Type B pancreatic cell (in vitro differentiated cells): ENCODE data around the gene NFE2L1. TPM values are rescaled to one million over a fixed set of nuclear protein-coding genes. Genes with fewer than 3 reads are reported as not detected.

Experiments used
- DNase-seq: peaks from one replicate; pipeline ENCODE4 v3.0.0; 2021; ENCODE audit warnings: mixed read lengths; ENCODE audit not compliant: unreplicated experiment; ENCODE audit errors: extremely low spot score
- H3K27ac Mint-ChIP-seq: 2 replicates; pipeline ENCODE4 v1.8.0; 2021; ENCODE audit warnings: mild to moderate bottlenecking, mixed read lengths
- H3K27me3 Mint-ChIP-seq: 2 replicates; pipeline ENCODE4 v1.8.0; 2021; ENCODE audit warnings: mixed read lengths
- H3K36me3 Mint-ChIP-seq: 2 replicates; pipeline ENCODE4 v1.8.0; 2021; ENCODE audit warnings: mixed read lengths
- H3K4me1 Mint-ChIP-seq: one replicate; pipeline ENCODE4 v1.8.0; 2021; ENCODE audit warnings: mixed read lengths; ENCODE audit not compliant: unreplicated experiment
- H3K4me3 Mint-ChIP-seq: 2 replicates; pipeline ENCODE4 v1.8.0; 2021; ENCODE audit warnings: mild to moderate bottlenecking, mixed read lengths
- H3K9me3 Mint-ChIP-seq: 2 replicates; pipeline ENCODE4 v1.8.0; 2021; ENCODE audit warnings: mixed read lengths
- total RNA-seq: library from RNA; stranded (reverse); gene quantifications from 2 replicates; pipeline ENCODE4 v1.2.1, GENCODE V29; 2021; ENCODE audit warnings: low replicate concordance
- TF ChIP-seq, protein P1 (sequence below): fragments of 200-600 bp; sonication (generic); conservative IDR thresholded peaks from 2 replicates; pipeline ENCODE4 v1.5.0; 2021; ENCODE audit warnings: antibody characterized with exemption, mild to moderate bottlenecking

The NFE2L1 gene
- total RNA-seq, 1 donor from 2014 or later = 99.1 TPM

DNA sequence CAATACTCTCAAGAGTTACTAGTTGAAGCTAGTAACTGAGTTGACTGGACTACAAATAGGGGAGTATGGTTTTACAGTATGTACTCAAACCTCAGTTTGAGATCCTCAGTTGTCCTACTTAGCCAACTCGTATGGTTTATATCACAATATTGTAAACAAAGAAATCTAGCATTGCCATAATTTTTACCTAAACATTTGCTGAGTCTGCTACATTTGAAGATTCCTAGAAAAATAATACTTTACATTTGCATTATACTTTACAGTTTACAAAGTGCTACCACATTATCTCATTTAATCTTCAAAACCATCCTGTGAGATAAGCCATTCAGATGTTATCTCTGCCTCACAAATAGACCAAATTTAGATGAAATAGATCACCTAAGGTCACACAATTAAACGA, 36.8 kb downstream of the NFE2L1 start:
- TF ChIP-seq, protein P1, sequence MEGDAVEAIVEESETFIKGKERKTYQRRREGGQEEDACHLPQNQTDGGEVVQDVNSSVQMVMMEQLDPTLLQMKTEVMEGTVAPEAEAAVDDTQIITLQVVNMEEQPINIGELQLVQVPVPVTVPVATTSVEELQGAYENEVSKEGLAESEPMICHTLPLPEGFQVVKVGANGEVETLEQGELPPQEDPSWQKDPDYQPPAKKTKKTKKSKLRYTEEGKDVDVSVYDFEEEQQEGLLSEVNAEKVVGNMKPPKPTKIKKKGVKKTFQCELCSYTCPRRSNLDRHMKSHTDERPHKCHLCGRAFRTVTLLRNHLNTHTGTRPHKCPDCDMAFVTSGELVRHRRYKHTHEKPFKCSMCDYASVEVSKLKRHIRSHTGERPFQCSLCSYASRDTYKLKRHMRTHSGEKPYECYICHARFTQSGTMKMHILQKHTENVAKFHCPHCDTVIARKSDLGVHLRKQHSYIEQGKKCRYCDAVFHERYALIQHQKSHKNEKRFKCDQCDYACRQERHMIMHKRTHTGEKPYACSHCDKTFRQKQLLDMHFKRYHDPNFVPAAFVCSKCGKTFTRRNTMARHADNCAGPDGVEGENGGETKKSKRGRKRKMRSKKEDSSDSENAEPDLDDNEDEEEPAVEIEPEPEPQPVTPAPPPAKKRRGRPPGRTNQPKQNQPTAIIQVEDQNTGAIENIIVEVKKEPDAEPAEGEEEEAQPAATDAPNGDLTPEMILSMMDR = no peak
- Mint-ChIP-seq H3K36me3 (peaks cover 4% of the 10 kb centered on the region), H3K4me1 (peaks cover 14% of the 10 kb centered on the region), H3K27me3 (no peaks in the 10 kb centered on the region), H3K27ac (no peak overlapping the region), H3K9me3 (no peaks in the 10 kb centered on the region), H3K4me3 (no peak overlapping the region)
- no peak for DNase-seq

DNA sequence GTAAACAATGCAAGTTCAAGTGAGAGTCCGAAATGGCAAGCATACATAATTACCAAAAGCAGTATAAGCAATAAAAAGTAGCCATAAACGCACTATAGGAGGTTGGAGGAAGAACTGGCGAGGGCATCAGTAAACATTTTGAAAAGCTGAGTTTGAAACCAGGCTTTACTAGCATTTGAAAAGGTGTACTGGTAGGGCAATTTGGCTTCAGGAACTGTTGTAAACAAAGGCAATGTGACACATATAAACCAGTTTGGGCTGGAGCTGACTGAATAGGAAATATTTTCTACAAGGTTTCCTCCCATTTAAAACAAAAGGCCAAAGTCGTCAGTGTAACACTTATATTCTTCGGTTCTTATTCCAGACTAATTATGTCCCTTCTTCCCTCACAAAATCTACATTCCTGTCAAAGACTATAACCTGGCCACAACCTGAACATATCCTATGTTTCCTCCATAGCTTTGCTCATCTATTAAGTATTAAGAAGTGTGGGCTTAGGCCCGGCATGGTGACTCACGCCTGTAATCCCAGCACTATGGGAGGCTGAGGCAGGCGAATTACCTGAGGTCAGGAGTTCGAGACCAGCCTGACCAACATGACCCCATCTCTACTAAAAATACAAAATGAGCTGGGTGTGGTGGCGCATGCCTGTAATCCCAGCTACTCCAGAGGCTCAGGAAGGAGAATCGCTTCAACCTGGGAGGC, 45.3 kb downstream of the NFE2L1 start:
- Mint-ChIP-seq H3K9me3 (no peaks in the 10 kb centered on the region), H3K36me3 (peaks cover 19% of the 10 kb centered on the region), H3K4me3 (no peak overlapping the region), H3K27ac (peak overlapping the region; percentile 16), H3K4me1 (peaks cover 28% of the 10 kb centered on the region), H3K27me3 (no peaks in the 10 kb centered on the region)
- TF ChIP-seq, protein P1 = no peak
- no peak for DNase-seq

DNA sequence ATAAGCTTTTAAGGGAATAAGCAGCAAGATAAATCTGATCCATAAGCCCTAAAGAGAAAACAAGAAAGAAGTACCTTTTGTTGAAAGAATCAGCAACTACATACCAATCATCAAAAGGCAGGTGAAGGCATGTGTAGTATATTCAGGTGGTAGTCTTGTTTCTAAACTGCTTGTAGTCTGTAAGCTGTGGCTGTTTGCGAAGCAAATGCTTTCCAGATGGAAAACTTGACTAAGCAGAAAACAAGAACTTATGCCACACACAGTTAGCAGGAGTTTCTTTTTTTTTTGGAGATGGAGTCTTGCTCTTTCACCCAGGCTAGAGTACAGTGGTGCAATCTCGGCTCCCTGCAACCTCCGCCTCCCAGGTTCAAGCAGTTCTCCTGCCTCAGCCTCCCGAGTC, 47.5 kb downstream of the NFE2L1 start:
- H3K4me3 Mint-ChIP-seq = no peak overlapping the region

DNA sequence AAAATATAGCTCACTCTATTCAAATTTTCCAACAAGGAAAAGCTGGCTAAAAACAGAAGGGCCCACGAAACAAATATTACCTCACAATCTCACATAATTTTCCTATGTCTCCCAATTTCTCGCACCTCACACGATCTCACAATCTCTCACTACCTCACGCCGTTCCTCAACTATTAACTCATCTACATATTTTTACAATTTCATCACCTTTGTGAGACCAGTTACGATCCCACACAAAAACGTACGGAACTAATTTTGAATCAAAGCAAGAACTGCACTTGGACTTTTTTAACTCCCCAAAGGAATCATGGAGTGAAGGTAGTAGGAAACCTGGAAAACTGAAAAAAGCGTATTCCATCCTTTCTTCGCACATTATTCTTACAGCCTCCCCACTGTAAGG, 52.0 kb downstream of the NFE2L1 start:
- Mint-ChIP-seq H3K27ac (peak overlapping the region; percentile 67), H3K4me3 (peak overlapping the region; percentile 99), H3K9me3 (no peaks in the 10 kb centered on the region), H3K4me1 (peaks cover 20% of the 10 kb centered on the region), H3K36me3 (peaks cover 7% of the 10 kb centered on the region), H3K27me3 (no peaks in the 10 kb centered on the region)
- TF ChIP-seq, protein P1 = no peak
- no peak for DNase-seq

More for the DNA sequence above, 47.5 kb downstream of the NFE2L1 start:
- Mint-ChIP-seq H3K27ac (no peak overlapping the region), H3K27me3 (no peaks in the 10 kb centered on the region), H3K4me1 (peaks cover 26% of the 10 kb centered on the region), H3K9me3 (no peaks in the 10 kb centered on the region), H3K36me3 (peaks cover 17% of the 10 kb centered on the region)
- TF ChIP-seq, protein P1 = no peak
- DNase-seq = no peak

DNA sequence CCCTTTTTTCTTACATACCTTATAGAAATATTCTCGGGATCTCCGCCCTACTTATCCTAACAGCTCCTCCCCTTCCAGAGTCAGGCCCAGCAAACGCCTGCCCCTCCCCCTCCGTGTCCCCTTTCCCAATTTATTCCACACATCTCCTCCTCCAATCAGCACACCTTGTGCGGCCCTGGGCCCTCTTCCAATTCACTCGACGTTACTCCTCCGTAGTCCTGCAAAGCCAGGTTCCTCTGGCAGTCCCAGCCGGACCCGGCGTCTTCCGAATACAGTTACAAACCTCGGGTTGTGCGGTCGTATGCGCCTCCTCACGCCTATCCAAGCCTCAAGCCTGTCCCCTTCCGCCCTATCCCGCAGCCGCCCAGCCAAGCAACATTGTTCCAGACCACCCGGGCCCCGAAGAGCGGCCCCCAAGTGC, 52.4 kb downstream of the NFE2L1 start:
- Mint-ChIP-seq H3K27me3 (no peaks in the 10 kb centered on the region), H3K36me3 (peaks cover 5% of the 10 kb centered on the region), H3K27ac (peak overlapping the region; percentile 67), H3K9me3 (no peaks in the 10 kb centered on the region), H3K4me1 (peaks cover 17% of the 10 kb centered on the region), H3K4me3 (peak overlapping the region; percentile 99)
- TF ChIP-seq, protein P1 = no peak
- DNase-seq = peak; percentile 73
